ENCODE measurements around the gene SMIM24. TPM values are rescaled to one million over a fixed set of nuclear protein-coding genes. Genes with fewer than 3 reads are reported as not detected.

The SMIM24 gene
- total RNA-seq, 1 experiment from 2014 or later = 1.9 TPM

DNA sequence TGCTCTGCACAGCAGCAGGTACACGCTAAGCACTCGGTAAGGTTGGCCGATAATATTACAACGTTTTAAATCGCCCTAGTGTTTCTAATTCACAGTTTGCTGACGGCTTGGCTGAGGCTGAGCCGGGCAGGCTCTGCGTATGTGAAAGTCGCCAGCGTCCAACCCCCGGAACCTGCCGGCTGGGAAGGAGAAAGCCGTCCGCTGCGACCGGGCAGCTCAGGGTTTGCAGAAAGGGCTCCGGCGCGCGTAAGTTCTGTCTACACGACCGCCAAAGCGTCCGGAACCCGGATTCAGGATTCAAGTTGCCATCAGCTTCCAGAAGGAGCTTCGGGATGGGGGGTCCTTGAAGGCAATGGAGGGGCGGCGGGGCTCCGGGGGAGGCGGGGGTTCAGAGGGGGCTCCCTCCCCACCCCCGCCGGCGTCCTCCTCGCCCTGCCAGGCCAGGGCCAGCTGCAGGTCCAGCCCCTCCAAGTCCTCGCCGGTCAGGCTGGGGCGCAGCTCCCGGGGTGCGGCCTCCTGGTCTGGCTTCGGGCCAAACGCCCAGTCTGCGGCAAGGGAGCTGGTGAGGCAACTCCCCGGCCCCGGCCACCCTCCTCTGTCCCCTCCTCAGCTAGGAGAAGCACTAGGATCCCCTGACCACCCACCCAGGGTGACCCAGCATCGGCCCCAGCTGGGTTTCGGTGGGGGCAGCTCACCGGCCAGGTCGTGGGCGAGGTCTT, 2.3 kb upstream of the SMIM24 start:
- H4K91ac ChIP-seq (ENCODE audit: insufficient read length, low read depth, low read length) = no peak overlapping the region
- H3K79me2 ChIP-seq (ENCODE audit: insufficient read depth, low read length) = no peaks in the 10 kb centered on the region
- WGBS (ENCODE audit: extremely low coverage, insufficient read length, low lambda C conversion rate) = no CpG with 5 or more reads among the region's 49 CpGs
- H2AFZ ChIP-seq (ENCODE audit: low read length) = no peak overlapping the region
- no peak overlapping the region for H3T11ph ChIP-seq (ENCODE audit: low read length)
- no peak overlapping the region for H3K27ac Mint-ChIP-seq
- no peak overlapping the region for H2AK5ac ChIP-seq (ENCODE audit: insufficient read length, low read length)
- H2BK120ac ChIP-seq (ENCODE audit: low read depth, low read length, poor library complexity, severe bottlenecking) = no peak overlapping the region
- H4K8ac ChIP-seq (replicated peaks; ENCODE audit: insufficient read length, low read depth, low read length) = no peak overlapping the region
- no peaks in the 10 kb centered on the region for H3K79me1 ChIP-seq (ENCODE audit: insufficient read depth, low read depth, low read length, poor library complexity, severe bottlenecking)
- no peak overlapping the region for H3K4me3 Mint-ChIP-seq
- no peak overlapping the region; the same call in 1 of the 2 replicates for H3K14ac ChIP-seq (ENCODE audit: insufficient read depth, low read length)
- H2BK5ac ChIP-seq (ENCODE audit: insufficient read length, low read length) = no peak overlapping the region
- no peak overlapping the region for H2BK12ac ChIP-seq (ENCODE audit: insufficient read length, low read depth, low read length)
- no peak overlapping the region for H3K56ac ChIP-seq (ENCODE audit: insufficient read length, low read depth, low read length)
- H4K20me1 ChIP-seq (ENCODE audit: control insufficient read depth, insufficient read depth, insufficient read length) = no peaks in the 10 kb centered on the region
- DNase-seq = no peak
- H3K36me3 Mint-ChIP-seq (ENCODE audit: insufficient read depth in 1 of 3, low read depth in 3 of 3) = no peaks in the 10 kb centered on the region; a peak in 2 of 7 replicates
- H3K9me3 Mint-ChIP-seq = no peaks in the 10 kb centered on the region; a peak in 1 of 5 replicates
- no peaks in the 10 kb centered on the region for H3K27me3 ChIP-seq (ENCODE audit: insufficient read depth, low read length)
- no peak overlapping the region for H3K18ac ChIP-seq (ENCODE audit: insufficient read length, low read depth, low read length)
- no peak overlapping the region for H2BK20ac ChIP-seq (ENCODE audit: low read depth, low read length, poor library complexity, severe bottlenecking)
- H3K4ac ChIP-seq (ENCODE audit: low read depth, low read length) = no peak overlapping the region
- no peaks in the 10 kb centered on the region for H3K9me3 ChIP-seq (ENCODE audit: control insufficient read depth, low read depth, low read length)
- H3K4me2 ChIP-seq (ENCODE audit: insufficient read depth, insufficient read length, low read length) = no peak overlapping the region
- no peak overlapping the region for H2BK15ac ChIP-seq (ENCODE audit: low read depth, low read length)
- H3K4me1 Mint-ChIP-seq = peaks cover 8 to 23% of the 10 kb centered on the region in 2 experiments
- TF ChIP-seq, protein P1, sequence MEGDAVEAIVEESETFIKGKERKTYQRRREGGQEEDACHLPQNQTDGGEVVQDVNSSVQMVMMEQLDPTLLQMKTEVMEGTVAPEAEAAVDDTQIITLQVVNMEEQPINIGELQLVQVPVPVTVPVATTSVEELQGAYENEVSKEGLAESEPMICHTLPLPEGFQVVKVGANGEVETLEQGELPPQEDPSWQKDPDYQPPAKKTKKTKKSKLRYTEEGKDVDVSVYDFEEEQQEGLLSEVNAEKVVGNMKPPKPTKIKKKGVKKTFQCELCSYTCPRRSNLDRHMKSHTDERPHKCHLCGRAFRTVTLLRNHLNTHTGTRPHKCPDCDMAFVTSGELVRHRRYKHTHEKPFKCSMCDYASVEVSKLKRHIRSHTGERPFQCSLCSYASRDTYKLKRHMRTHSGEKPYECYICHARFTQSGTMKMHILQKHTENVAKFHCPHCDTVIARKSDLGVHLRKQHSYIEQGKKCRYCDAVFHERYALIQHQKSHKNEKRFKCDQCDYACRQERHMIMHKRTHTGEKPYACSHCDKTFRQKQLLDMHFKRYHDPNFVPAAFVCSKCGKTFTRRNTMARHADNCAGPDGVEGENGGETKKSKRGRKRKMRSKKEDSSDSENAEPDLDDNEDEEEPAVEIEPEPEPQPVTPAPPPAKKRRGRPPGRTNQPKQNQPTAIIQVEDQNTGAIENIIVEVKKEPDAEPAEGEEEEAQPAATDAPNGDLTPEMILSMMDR (conservative IDR thresholded peaks at IDR 0.05) = no peak
- H3K27ac ChIP-seq (ENCODE audit: insufficient read length, low read depth, low read length) = no peak overlapping the region
- no peak overlapping the region for H4K5ac ChIP-seq (ENCODE audit: insufficient read length, low read depth, low read length)
- peaks cover 4% of the 10 kb centered on the region for H3K23me2 ChIP-seq (ENCODE audit: insufficient read length, low read depth, low read length, poor library complexity, severe bottlenecking)
- H3K9ac ChIP-seq (ENCODE audit: extremely low read depth, insufficient read length, low read length) = no peak overlapping the region
- no peaks in the 10 kb centered on the region for H3K4me1 ChIP-seq (ENCODE audit: insufficient read depth, low read length)
- H3K23ac ChIP-seq (ENCODE audit: insufficient read length, low read depth, low read length) = no peak overlapping the region
- H3K27me3 Mint-ChIP-seq (ENCODE audit: low read depth) = peaks cover 9% of the 10 kb centered on the region

All from H9 (cell line).